HL-60/S4 treated with phorbol 12-myristate 13-acetate at 8.2 ng/mL for 4 days and 3 days (cell line): ENCODE measurements around the gene ADGRA1.
"Not testable (repeated sequence)": the region's sequence is repeated elsewhere in the genome, so short reads cannot be mapped to it uniquely, and the experiment has no call there.

ENCODE experiments used
- in situ Hi-C: fragments of 300-500 bp; cut with MboI; formaldehyde crosslinking; loops from 2 replicates; pipeline ENCODE4 v1.15.0; 2022; ENCODE audit warnings: low sequenced_read_pairs

Gene ADGRA1

GRCh38 chr10:133087679-133088178, at the start of gene ADGRA1:
Gene ADGRA1 (plus strand): TSS chr10:133087924. CDS start chr10:133088910, 986 bp downstream.
- in situ Hi-C loops, result no loop called here

- in situ Hi-C loops, result no loop called here
Observed at GRCh38 chr10:133038036-133038823, 49.5 kb upstream of the ADGRA1 start.

- in situ Hi-C loops, result no loop called here
Observed at GRCh38 chr10:133039107-133039802, 48.5 kb upstream of the ADGRA1 start.

GRCh38 chr10:133039803-133040165, 47.9 kb upstream of the ADGRA1 start:
- in situ Hi-C loops, result no loop called here

GRCh38 chr10:133040198-133040597, 47.5 kb upstream of the ADGRA1 start:
- in situ Hi-C loops, result no loop called here

- in situ Hi-C loops, result no loop called here
Observed at GRCh38 chr10:133041101-133041500, 46.6 kb upstream of the ADGRA1 start.

- in situ Hi-C loops, result no loop called here
Observed at GRCh38 chr10:133042061-133042460, 45.7 kb upstream of the ADGRA1 start.

GRCh38 chr10:133042816-133043215, 44.9 kb upstream of the ADGRA1 start:
- in situ Hi-C loops, result no loop called here

- in situ Hi-C loops, result no loop called here
Observed at GRCh38 chr10:133043541-133044225, 44.0 kb upstream of the ADGRA1 start.

- in situ Hi-C loops, result no loop called here
Observed at GRCh38 chr10:133044401-133044811, 43.3 kb upstream of the ADGRA1 start.

- in situ Hi-C loops, result no loop called here
Observed at GRCh38 chr10:133045556-133046389, 42.0 kb upstream of the ADGRA1 start.

GRCh38 chr10:133046390-133046765, 41.3 kb upstream of the ADGRA1 start:
- in situ Hi-C loops, result no loop called here

GRCh38 chr10:133047526-133048123, 40.1 kb upstream of the ADGRA1 start:
- in situ Hi-C loops, result no loop called here

GRCh38 chr10:133048266-133048665, 39.5 kb upstream of the ADGRA1 start:
- in situ Hi-C loops, result no loop called here

- in situ Hi-C loops, result no loop called here
Observed at GRCh38 chr10:133048926-133049325, 38.8 kb upstream of the ADGRA1 start.

- in situ Hi-C loops, result no loop called here
Observed at GRCh38 chr10:133049639-133050038, 38.1 kb upstream of the ADGRA1 start.

- in situ Hi-C loops, result no loop called here
Observed at GRCh38 chr10:133050371-133050770, 37.4 kb upstream of the ADGRA1 start.

GRCh38 chr10:133052076-133052475, 35.6 kb upstream of the ADGRA1 start:
- in situ Hi-C loops, result no loop called here

GRCh38 chr10:133053527-133054133, 34.1 kb upstream of the ADGRA1 start:
- in situ Hi-C loops, result not testable (repeated sequence)

- in situ Hi-C loops, result no loop called here
Observed at GRCh38 chr10:133055470-133055869, 32.3 kb upstream of the ADGRA1 start.
